Stimulated activated CD8-positive, alpha-beta memory T cell treated with anti-CD3 and anti-CD28 coated beads, Interleukin-15, amount 100 ng/mL, for 24 hours (primary cell): ENCODE results near the gene AREL1.

Experiments
- DNase-seq: peaks from one replicate; pipeline ENCODE4 v3.0.0-alpha.2; 2020; ENCODE audit warnings: low read depth

AREL1 gene

DNA sequence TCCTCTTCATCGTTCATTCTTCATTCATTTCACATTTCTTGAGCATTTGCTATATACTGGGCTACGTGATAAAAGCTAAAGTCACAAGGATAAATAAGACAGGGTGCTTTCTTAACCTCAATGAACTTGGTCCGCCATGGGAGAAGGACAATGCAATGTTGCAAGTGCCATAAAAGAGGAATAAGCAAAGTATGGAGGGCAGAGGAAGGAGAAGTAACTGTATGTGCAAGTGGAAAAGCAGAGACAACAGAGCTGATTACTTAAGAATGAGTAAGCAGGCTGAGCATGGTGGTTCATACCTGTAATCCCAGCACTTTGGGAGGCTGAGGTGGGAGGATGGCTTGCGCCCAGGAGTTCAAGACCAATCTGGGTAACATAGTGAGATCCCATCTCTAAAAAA is 14.4 kb downstream of the AREL1 start:
- DNase-seq, result no peak

DNA sequence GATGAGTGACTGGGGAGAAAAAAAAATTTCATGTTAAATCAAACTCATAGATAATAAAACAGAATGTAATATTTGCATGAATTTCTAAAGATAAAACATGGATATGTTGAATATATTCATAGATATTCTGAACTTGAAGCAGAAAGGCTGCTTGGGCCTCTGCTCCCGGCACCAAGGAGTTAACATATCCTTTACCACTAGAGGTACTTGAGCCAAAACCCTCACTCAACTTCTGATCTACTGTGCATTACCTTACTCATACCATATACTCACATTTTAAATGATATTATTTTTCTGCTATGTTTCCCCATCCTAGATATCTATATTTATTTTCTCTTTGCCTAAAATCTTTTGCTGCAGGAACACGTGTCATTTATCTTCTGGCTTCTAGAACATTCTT is 14.9 kb downstream of the AREL1 start:
- no peak for DNase-seq

DNA sequence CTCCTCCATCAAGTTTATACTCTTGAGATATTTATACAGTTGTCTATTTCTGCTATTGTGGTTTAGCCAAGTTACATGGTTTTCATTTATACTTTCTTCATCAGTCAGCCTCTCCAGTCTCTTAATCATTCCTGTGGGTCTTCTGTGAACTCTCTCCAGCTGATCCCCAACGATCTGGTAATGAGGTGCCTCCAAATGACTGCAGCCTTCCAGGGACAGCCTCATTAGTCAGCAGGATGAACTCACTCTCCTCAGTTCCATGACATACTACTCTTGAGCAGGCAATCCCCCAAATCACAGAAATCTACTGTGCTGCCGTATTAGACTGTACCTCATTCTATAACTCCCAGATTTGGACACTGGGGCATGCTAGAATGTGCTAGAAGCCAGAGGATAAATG is 15.3 kb downstream of the AREL1 start:
- no peak for DNase-seq

DNA sequence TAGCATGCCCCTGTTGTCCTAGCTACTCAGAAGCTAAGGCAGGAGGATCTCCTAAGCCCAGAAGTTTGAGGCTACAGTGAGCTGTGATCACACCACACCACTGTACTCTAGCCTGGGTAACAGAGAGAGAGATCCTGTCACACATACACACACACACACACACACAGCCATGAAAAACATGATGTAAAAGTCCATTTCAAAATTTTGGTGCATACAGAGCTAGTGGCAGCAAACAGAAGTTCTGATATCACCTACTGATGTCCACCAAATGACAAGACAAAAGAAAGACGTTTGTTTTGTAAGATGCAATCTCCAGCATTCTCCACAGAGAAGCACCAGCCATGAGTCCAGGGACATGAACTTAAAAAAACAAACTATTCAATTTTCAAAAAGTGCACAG is 15.9 kb downstream of the AREL1 start:
- no peak for DNase-seq

DNA sequence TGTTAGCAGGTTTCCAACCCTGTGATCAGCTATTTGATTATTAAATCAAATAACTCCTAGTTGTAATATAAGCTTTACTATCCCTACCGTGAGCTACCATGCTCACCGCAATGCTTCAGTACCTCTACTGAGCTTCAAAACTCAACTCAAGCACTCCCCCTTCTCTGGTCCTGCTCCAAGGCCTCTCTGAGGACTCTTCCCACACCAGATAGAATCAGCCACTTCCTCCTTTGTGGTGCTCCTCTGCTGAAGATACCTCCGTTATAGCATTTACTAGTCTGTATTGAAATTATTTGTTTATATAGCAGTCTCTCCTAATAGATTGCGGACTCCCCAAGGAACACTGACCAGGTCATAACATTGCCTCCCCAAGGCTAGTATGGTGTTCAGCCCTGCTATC is 17.5 kb downstream of the AREL1 start:
- DNase-seq, result no peak

DNA sequence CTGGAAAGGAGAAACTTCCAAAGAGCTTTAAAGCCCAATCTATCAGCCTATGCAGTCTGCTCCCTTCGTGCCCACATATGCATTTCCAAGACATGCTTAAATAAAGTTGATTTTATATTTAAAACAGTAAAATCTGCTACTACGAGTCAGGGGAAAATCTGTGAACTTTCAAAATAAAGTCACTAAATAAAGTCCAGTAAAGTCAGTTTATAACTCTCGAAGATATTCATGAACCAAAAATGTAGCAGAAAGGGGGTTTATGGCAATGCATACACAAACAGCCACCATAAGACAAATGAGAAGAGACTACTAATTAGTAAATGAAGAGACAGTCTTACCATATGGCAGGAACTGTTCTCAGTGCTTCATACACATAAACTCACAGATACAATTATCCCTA is 19.7 kb downstream of the AREL1 start:
- no peak for DNase-seq

DNA sequence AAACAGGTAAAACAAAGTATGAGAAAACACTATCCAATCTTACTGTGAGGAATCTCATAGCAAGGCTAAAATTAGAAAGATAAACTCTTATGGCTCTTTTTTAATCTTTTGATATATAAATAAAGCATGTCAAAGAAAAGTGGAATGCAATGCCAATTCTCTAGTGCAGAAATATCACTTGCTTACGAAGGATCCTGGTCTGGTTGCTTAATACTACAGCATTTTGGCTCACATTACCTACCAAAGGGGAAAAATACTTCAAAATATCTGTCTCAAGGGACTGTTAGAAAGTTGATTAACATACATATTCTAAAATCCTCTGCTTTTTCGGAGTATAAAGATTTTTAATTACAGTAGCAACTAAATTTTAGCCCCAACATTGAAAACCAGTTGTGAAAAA is 21.4 kb downstream of the AREL1 start:
- DNase-seq, result no peak

DNA sequence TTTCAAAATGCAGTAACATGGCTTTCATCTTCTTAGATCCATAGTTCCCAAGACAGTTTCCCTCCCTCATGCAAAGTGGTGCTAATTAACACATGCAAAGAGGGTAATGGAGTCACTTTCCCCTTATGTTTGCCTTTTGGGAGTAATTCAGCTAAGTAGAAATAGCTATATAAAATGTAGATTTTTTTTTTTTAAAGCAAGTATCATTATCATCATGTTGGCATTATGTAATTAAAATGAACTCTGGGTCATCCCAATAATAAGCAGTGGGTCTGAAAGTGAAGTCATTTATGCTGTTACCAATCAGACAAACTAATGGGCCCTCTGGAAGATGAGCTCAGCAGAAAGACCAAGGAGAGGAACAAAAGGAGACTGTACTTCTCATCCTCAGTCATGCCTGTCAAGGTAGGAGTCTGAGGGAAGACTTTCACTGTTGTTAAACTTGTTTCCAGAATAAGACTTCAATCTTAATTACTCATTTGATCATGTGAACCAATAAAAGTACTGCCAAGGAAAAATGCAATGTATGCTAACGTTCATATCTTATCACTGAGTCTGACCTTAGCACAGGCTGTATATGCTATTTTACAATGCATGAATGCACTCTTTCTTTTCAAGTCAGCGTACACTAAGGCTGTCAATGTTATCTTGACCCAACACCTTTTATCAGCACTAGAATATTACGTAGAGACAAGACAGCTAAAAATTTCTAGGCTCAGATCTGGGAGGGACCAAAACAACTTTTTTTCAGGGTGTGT is 26.8 kb downstream of the AREL1 start:
- DNase-seq, result no peak

DNA sequence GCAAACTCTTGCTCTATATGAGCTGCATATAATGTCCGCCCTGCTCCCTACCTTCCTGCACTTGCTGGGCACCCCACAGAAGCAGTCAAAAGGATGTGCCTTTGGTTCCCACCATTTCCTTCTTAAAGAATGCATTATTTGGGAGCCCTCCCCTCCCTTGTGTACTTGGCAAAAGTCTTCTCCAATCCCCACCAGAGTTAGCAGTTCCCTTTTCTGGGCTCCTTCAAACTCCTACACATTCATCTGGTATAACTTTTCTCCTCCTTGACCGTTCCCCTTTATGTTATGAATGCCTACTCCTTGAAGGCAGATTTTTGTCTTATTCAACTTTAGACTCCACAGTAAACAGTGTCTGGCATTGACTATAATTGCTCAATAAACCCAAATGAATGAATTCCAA is 27.8 kb downstream of the AREL1 start:
- DNase-seq, result no peak

DNA sequence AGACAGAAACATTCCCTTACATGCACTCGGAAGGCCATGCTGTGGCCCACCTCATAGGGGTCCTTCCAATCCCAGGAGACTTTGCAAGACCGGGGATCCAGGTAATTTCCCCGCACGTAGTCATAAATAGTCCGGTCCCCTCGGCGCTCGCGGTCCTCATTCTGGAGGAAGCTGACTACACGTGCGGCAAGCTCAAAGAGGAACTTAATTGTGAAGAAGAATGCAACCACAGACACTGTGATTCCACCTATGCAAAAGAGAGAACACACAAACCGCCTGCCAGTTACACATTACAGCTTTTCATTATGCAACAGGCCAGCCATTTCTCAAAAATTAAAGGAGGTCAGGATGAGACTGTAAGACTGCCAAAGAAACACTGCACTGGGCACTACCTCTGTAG is 28.4 kb downstream of the AREL1 start:
- DNase-seq, result no peak

DNA sequence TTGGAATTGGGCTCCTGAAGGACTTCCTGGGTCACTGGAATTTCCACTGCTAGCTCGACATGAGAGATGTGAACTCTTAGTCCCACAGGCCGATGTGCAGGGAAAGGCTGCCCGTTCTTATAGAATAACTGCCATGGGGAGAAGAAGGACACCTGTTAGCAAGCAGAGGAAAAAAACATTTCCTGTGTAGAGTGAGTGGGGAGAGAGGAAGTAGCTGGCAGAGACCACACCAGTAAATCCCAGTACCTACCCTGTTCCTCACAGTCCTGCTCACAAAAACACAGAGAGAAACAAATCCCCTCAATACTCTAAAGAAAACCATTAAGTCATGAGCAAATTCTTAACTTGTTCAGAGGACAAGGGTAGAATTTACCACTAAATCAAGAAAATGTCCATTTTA is 29.5 kb downstream of the AREL1 start:
- no peak for DNase-seq

DNA sequence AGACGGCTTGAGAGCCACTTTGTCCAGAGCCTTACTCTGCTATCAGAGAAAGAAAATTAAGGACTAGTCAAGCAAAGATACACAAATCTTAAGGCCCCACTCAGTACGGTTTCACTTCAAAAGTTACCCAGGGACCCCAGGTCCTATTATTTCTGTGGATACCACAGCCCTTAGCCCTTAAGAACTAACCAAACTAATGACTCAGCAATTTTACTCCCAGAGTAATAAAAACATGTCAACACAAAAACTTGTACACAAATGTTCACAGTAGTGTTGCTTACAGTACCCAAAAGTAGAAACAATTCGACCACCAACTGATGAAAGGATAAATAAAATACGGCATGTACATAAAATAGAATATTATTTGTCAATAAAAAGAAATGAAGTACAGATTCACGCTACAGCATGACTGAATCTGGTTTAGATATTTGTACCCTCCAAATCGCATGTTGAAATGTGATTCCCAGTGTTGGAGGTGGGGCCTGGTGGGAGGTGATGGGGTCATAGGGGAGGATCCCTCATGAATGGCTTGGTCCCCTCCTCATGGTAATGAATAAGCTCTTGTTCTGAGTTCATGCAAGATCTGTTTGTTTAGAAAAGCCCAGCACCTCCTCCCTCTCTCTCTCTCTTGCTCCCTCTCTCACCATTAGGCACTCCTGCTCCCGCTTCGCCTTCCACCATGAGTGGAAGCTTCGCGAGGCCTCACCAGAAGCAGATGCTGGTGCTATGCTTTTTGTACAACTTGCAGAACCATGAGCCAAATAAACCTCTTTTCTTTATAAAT is 30.5 kb downstream of the AREL1 start:
- DNase-seq, result no peak

DNA sequence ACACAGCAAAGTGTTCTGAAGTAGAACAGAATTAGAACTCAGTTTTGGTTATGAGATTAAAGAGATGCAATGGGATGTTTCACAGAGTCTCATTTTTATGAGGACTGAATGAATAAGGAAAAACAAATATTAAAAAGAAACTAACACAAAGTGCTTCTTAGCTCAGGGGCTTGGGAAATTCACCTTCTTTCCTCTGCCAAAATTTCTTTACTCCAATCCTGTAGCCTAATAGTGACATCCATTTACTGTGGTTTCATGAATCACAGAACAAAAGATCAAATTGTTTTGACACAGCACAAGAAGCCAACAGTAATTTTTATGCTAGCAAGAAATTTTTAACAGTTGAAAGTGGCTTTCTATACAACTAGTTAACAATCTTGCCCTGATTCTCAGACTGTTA is 37.7 kb downstream of the AREL1 start:
- no peak for DNase-seq

DNA sequence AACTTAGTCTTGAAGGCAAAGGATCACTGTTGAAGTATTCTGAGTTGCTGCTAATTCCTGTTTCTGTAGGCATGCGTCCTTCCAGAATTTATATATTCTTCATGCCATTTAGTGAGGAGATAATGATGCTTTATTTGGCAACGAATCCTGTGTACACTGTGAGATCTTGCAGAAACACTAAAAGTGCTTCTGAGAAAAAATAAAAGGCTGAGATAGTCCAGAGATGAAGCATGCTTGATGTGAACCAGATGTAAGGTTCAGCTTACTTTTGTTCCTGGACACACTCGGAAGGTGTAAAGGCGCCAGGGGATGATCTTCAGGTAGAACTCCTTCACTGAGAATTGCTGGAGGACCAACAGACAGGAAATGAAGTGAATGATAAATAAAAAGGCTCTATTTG is 39.1 kb downstream of the AREL1 start:
- DNase-seq, result no peak

DNA sequence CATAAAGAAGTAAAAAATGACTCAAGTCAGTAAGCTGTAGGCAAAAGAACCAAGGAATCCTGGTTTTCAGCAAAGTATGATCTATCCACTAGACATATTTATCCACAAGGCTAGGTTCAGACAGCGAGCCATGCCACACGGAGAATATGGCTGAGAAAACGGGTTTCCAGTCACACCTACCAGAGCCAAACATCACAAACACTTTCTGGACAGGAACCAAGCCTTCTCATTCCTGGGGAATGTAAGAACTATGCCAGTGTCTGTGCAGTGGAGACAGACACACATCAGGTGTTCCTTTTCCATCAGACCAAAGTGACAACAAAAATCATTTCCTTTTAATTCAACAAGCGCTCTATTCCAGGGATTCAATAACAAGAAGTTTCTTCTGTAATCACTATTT is 41.1 kb downstream of the AREL1 start:
- no peak for DNase-seq

DNA sequence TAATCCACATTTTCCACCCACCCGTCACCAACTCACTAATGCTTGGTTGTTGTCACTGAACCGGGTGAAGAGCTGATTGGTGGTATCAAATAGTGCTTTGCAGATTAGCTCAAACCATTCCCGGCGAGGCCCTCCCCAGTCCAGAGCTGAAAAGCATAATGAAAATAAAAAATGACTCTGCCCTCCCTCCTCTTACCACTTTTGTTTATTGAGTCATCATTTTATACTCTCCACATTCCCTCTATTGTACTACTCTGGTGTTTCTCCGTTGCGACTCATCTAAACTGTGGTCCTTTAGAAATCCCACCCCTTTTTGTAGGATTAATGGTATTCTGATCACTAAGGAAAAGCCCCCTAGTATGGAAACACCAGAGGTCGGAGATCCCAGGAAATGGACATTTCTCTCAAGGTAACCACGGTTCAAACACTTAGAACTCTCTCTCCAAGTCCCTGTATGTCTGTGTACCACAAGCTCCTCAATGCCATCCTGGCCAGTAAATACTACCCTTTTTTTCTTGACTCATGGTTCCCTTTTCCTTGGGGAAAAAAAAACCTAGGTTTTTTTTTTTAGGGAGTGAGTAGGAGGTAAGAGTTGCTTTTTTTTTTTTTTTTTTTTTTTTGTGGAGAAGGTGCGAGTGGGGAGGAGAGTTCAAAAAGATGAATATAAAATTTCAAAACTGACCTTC is 42.0 kb downstream of the AREL1 start:
- DNase-seq, result no peak

DNA sequence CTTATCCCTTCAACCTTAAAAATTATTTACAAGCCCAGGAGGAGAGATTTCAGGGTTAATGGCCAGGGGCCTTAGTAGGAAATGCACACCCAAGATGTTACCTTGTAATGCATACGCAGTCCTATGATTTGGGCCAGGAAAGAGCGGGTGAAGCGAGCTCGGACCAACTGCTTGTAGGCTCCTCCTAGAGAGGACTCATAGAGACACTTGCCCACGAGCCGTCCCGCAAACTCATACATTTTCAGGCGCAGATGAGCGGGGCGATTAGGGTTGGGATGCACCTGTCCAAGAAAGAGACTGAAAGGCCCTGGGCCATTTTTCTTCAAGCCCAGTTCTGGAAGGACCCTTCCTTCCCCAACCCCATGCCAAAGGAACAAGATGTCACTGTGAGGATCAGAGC is 43.0 kb downstream of the AREL1 start:
- DNase-seq, result no peak

DNA sequence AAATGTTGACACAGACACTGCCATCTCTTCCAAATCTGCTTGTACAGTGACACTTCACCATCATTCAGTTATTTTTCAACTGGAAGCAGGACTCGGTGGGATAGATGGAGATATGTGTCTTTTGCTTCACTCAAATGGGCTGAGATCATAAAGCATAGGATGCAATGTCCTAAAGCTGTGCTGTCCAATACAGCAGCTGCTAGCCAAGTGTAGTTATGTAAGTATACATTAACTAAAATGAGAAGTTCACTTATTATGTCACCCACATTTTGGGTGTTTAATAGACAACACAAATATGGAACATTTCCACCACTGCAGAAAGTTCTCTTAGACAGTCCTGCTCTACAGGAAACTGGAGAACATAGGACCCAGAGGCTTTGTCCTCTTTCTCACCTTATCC is 43.6 kb downstream of the AREL1 start:
- no peak for DNase-seq

DNA sequence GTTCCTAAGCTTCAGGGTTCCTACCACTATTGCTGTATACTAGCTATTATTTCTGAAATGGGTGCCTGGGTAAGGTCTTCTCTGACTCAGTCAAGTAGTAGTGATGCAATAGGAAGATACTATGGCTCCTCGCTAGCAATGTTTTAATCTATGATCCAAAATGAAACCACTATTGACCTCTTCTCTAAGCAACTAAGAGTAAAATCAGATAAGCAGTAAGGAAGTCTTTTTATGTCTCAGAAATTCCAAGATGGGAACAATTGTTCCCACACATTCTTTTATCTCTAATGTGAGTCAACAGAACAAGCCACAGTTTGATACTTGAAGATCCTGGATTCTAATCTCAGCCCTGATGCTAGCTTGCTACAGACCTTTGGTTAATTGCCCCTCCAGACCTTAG is 45.1 kb downstream of the AREL1 start:
- no peak for DNase-seq

DNA sequence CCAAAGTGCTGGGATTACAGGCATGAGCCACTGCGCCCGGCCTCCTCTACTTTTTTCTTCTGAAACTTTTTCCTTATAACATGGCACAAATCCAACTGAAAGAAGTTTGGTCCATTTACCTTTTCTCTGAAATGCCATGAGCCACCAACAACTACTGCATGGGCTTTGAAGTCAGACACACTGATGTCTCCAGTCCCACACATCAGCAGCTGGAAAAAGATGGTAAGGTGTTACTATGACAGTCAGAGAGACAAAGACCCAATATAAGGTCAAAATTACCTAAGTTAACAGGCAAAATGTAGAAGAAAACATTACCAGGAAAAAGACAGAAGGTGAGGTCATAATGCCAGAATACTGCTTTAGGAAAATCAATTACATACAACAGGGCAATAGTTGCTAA is 48.2 kb downstream of the AREL1 start:
- DNase-seq, result no peak

DNA sequence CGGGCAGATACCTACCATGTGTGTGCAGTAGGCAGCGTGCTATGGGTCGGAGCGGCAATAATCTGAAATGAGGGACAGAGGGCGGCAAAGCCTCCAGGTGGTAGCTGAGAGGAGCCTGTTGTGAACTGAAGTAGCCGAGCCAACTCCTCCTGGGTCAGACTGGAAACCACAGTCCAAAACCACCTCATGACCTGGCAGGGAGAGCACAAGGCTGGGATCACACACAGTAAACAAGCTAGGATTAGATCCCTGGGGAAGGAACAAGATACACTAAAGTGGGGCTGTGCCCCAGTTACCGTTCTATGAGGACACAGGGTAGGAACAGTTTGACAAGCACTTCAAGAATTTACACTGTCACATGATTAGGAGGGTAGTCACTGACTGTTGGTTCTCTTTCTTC is 49.0 kb downstream of the AREL1 start:
- no peak for DNase-seq

DNA sequence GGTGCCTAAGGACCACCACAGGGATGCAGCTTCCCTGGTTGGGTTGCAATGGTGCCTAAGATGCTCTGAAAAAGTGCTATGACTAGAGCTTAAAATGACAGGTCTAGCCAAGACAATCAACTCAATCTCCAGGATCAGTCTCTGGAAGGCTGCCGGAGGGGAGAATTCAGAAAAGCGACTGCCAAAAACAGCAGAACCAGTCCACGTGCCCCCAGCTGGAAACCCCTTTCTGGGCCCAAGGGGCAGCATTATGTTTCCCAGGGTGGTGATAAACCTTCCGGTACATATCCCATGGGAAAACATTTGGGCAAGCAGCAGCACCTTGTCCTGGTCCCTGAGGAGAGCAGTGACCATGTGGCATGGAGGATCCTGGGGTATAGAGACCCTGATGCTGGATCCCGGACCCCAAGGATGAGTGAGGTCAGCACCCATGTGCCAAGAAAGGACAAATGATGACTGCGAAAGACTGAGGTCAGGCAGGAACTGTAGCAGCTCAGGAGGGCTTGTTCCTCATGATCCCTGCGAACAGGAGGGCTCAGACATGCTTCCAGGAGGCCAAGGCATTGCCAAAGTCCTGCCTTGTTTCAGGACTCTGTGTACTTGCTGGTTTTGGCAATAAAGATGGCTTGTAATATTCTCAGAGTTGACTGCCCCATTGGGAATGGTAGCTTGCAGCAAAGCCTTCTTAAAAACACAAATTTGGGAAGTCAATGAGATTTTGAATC is 51.0 kb downstream of the AREL1 start:
- DNase-seq, result no peak

DNA sequence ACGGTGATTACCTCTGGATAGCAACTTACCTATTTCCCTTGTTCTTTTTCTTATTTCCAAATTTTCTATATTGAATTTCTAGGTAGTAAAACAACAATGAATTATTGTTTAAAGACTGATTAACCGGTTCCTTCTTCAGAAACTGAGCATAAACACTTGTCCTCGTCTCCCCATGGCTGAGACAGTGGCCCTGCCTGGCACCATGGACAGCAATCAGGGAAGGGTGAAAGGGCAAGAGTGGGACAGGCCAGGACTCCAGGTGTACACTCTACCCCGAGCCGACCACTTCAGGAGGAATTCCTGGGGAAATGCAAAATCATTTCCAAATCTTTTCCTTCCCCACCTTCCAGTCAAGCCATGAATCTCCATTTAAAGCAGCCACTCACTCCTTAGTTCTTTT is 52.0 kb downstream of the AREL1 start:
- DNase-seq, result no peak
